MCF 10A (cell line): Measurements from ENCODE around the gene ZNF236. TPM values are rescaled to one million over a fixed set of nuclear protein-coding genes. Genes with fewer than 3 reads are reported as not detected.

ENCODE experiments used
- BruUV-seq: library from RNA; stranded (reverse); fragments of 400-500 nt; replicated peaks from 2 replicates; lab custom pipeline; 2021; lab: Mats Ljungman, UMichigan
- CTCF ChIA-PET: fragments of 300-600 bp; sonication (Branson Sonifier 250); formaldehyde crosslinking; extraction: SDS; loops from one replicate; lab custom pipeline; 2021; ENCODE audit warnings: antibody characterized with exemption, inconsistent platforms; lab: Yijun Ruan, JAX
- POLR2A ChIA-PET: fragments of 300-600, 350-650 bp; sonication (Branson Sonifier 250); formaldehyde crosslinking; extraction: SDS; loops from one replicate; lab custom pipeline; 2020; ENCODE audit warnings: antibody characterized with exemption, inconsistent platforms; lab: Yijun Ruan, JAX
- DNase-seq: peaks from one replicate; pipeline ENCODE4 v3.0.0-alpha.2; 2018; ENCODE audit not compliant: unreplicated experiment
- H3K27ac Mint-ChIP-seq: one replicate; pipeline ENCODE4 v1.8.0; 2022; ENCODE audit warnings: mild to moderate bottlenecking, low read depth, mixed read lengths; ENCODE audit not compliant: unreplicated experiment
- H3K27me3 Mint-ChIP-seq: one replicate; pipeline ENCODE4 v1.8.0; 2022; ENCODE audit warnings: mixed read lengths; ENCODE audit not compliant: insufficient read depth, unreplicated experiment
- H3K36me3 Mint-ChIP-seq: one replicate; pipeline ENCODE4 v1.8.0; 2022; ENCODE audit warnings: mild to moderate bottlenecking, moderate library complexity, mixed read lengths; ENCODE audit not compliant: insufficient read depth, unreplicated experiment
- H3K4me1 Mint-ChIP-seq: one replicate; pipeline ENCODE4 v1.8.0; 2022; ENCODE audit warnings: mixed read lengths; ENCODE audit not compliant: insufficient read depth, unreplicated experiment
- H3K4me3 Mint-ChIP-seq: one replicate; pipeline ENCODE4 v1.8.0; 2022; ENCODE audit warnings: mild to moderate bottlenecking, moderate library complexity, mixed read lengths; ENCODE audit not compliant: unreplicated experiment
- H3K9me3 Mint-ChIP-seq: one replicate; pipeline ENCODE4 v1.8.0; 2022; ENCODE audit warnings: mixed read lengths; ENCODE audit not compliant: unreplicated experiment
- intact Hi-C: fragments of 100-400 bp; cut with micrococcal nuclease; formaldehyde crosslinking; loops from 2 replicates; pipeline ENCODE4 v1.14.1; 2022
- total RNA-seq: library from RNA; stranded (reverse); gene quantifications from 2 replicates; pipeline ENCODE4 v1.2.3, GENCODE V29; 2022
- TF ChIP-seq, protein P1 (sequence below): fragments of 200-600 bp; IDR thresholded peaks from one replicate; pipeline ENCODE4 v1.8.0; 2022; ENCODE audit warnings: antibody characterized with exemption, mild to moderate bottlenecking; ENCODE audit not compliant: unreplicated experiment

The ZNF236 gene
- total RNA-seq, 1 experiment from 2014 or later: 15.3 TPM

DNA sequence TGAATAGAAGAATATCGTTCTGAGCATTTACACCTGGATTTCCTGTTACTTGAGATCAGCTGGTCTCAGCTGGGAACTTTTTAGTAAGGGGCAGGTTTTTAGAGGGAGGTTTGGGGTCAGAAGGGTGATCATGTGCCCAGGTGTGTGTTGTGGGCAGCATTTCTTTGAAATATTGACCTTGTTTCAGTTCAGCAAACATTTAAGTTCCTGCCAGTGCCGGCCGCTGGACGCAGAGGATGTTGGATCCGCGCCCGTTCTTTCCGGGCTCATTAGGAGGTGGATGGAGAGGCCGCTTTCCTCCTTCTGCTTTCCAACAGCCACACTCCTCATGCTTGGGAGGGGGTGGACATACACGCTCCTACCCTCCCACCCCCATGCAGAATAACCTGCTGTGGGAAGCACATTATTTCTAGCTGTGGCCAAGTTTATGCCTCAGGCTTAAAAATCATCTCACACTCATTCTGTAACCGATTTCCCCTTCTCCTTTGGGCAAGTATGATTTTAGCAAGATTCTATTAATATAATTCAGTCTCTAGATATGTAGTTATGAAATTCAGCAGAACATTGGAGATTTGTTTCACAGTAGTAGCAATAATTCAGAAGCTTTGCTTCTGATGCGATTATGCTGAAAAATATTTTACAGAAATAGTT is 131.4 kb downstream of the ZNF236 start:
- Mint-ChIP-seq H3K4me1 (no peaks in the 10 kb centered on the region), H3K9me3 (no peaks in the 10 kb centered on the region), H3K27me3 (no peaks in the 10 kb centered on the region), H3K36me3 (peaks cover 35% of the 10 kb centered on the region), H3K27ac (no peak overlapping the region), H3K4me3 (no peak overlapping the region)
- ChIA-PET POLR2A (no interaction called here), CTCF (interaction anchor here (0.6 kb wide), 1 partner anchor 152 kb away, joined by 4 read pairs; no protein-coding TSS in a partner anchor)
- BruUV-seq: no TSS peak
- DNase-seq: no peak
- TF ChIP-seq, protein P1, sequence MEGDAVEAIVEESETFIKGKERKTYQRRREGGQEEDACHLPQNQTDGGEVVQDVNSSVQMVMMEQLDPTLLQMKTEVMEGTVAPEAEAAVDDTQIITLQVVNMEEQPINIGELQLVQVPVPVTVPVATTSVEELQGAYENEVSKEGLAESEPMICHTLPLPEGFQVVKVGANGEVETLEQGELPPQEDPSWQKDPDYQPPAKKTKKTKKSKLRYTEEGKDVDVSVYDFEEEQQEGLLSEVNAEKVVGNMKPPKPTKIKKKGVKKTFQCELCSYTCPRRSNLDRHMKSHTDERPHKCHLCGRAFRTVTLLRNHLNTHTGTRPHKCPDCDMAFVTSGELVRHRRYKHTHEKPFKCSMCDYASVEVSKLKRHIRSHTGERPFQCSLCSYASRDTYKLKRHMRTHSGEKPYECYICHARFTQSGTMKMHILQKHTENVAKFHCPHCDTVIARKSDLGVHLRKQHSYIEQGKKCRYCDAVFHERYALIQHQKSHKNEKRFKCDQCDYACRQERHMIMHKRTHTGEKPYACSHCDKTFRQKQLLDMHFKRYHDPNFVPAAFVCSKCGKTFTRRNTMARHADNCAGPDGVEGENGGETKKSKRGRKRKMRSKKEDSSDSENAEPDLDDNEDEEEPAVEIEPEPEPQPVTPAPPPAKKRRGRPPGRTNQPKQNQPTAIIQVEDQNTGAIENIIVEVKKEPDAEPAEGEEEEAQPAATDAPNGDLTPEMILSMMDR: no peak
- intact Hi-C loops: no loop called here

DNA sequence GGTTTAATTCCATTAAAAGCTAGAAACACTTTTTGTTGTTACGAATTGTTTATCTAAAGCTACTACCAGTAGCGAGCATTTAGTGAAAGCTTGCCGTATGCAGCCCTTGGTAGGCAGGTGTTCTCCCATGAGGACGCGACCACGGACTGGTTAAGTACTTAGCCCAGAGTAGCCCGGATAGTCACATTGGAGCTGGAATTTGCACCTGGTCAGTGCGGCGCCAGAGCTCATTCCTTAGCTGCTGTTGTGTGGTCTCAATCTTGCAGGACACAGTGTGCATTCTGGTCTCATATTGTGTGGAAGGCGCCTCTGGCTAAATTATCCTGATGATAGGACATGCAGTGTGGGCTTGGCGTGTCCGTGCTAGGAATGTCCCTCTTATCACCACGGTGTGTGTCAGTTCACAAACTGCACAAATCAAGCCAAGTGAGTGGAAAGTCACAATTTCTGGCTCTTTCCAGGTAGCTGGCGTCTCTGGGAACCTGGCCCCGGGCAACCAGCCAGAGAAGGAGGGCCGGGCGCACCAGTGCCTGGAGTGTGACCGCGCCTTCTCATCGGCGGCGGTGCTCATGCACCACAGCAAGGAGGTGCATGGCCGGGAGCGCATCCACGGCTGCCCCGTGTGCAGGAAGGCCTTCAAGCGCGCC is 133.3 kb downstream of the ZNF236 start:
- no peak overlapping the region for H3K27ac Mint-ChIP-seq

DNA sequence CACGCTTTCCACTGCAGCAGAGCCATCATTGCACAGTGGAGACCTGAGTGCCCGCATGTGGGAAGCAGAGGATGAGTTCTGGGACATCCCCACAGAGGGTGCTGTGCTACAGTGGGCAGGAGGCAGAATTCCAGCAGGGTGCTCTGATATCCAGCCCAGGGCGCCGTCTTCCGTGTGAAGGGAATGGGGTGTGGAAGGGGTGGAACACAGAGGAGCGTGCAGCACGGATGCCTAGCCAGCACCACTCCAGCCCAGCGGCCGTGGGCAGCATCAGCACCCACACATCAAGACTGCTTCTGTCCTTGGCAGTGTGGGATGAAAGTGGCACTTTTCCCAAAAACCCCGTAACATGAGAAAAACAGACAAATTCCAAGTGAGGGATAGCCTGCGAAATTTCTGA is 134.3 kb downstream of the ZNF236 start:
- no peaks in the 10 kb centered on the region for H3K4me1 Mint-ChIP-seq
- H3K36me3 Mint-ChIP-seq: peaks cover 51% of the 10 kb centered on the region
- H3K9me3 Mint-ChIP-seq: no peaks in the 10 kb centered on the region
- ChIA-PET POLR2A (no interaction called here), CTCF (interaction anchor here (3.4 kb wide), 1 partner anchor 26 kb away, joined by 13 read pairs; no protein-coding TSS in a partner anchor)
- H3K4me3 Mint-ChIP-seq: no peak overlapping the region
- TF ChIP-seq, protein P1: no peak
- intact Hi-C loops: no loop called here
- no peak for DNase-seq
- BruUV-seq: no TSS peak
- no peaks in the 10 kb centered on the region for H3K27me3 Mint-ChIP-seq
- H3K27ac Mint-ChIP-seq: no peak overlapping the region

More for the DNA sequence above, 133.3 kb downstream of the ZNF236 start:
- TF ChIP-seq, protein P1: no peak
- H3K9me3 Mint-ChIP-seq: no peaks in the 10 kb centered on the region
- H3K4me3 Mint-ChIP-seq: no peak overlapping the region
- no peaks in the 10 kb centered on the region for H3K4me1 Mint-ChIP-seq
- H3K27me3 Mint-ChIP-seq: no peaks in the 10 kb centered on the region
- intact Hi-C loops: no loop called here
- ChIA-PET CTCF (interaction anchor here (0.7 kb wide), 1 partner anchor 27 kb away, joined by 3 read pairs; no protein-coding TSS in a partner anchor), POLR2A (no interaction called here)
- peaks cover 47% of the 10 kb centered on the region for H3K36me3 Mint-ChIP-seq
- BruUV-seq: no TSS peak
- DNase-seq: no peak
